Endothelial cell of umbilical vein (primary cell): Measurements from ENCODE around the gene AURKB. TPM values are rescaled to one million over a fixed set of nuclear protein-coding genes. Genes with fewer than 3 reads are reported as not detected.

ENCODE experiments used
- BruUV-seq: library from RNA; stranded (reverse); fragments of 400-500 nt; replicated peaks from 2 replicates; lab custom pipeline; 2021; lab: Mats Ljungman, UMichigan
- CTCF ChIA-PET: fragments of 300-600, 350-600 bp; sonication (Branson Sonifier 250); formaldehyde crosslinking; loops from one replicate; lab custom pipeline; 2021; ENCODE audit warnings: antibody characterized with exemption, inconsistent platforms; lab: Charles Lee
- POLR2A ChIA-PET: fragments of 300-600, 350-600 bp; sonication (Branson Sonifier 250); formaldehyde crosslinking; loops from one replicate; lab custom pipeline; 2021; ENCODE audit warnings: antibody characterized with exemption, inconsistent platforms; lab: Charles Lee
- DNase-seq: peaks from one replicate; pipeline ENCODE4 v3.0.0-alpha.2; 2011; ENCODE audit warnings: low read depth, low spot score
- FAIRE-seq: peaks from 2 replicates; lab custom pipeline; 2011; peaks lifted over from hg19 to GRCh38; lab: Jason Lieb, UNC
- H2AFZ ChIP-seq: 2 replicates; pipeline ENCODE4 v1.6.0; 2012; ENCODE audit warnings: low read depth, low read length, control low read depth, inconsistent platforms
- H3K27ac ChIP-seq: 2 replicates; pipeline ENCODE4 v1.5.1; 2011; ENCODE audit warnings: low read depth, mild to moderate bottlenecking, control low read depth, low read length, moderate library complexity; ENCODE audit not compliant: insufficient read depth
- H3K27me3 ChIP-seq, 2 experiments: 2 replicates each; pipeline versions ENCODE4 v1.6.0 to v1.6.1; 2011; ENCODE audit warnings: low read length in 2 of 2, mixed read lengths in 1 of 2; ENCODE audit not compliant: control insufficient read depth in 2 of 2, insufficient read depth in 2 of 2
- H3K36me3 ChIP-seq, 2 experiments: 2 replicates in 1 of 2; 3 replicates in 1 of 2; pipeline ENCODE4 v1.5.1; 2011; ENCODE audit warnings: low read length in 2 of 2, mild to moderate bottlenecking in 1 of 2, moderate library complexity in 1 of 2; ENCODE audit not compliant: control insufficient read depth in 2 of 2, insufficient read depth in 2 of 2; ENCODE audit errors: extremely low read depth in 1 of 2
- H3K4me1 ChIP-seq: 3 replicates; pipeline ENCODE4 v1.5.1; 2011; ENCODE audit warnings: mild to moderate bottlenecking, low read length; ENCODE audit not compliant: control insufficient read depth, insufficient read depth; ENCODE audit errors: extremely low read depth
- H3K4me2 ChIP-seq: 2 replicates; pipeline ENCODE4 v1.6.1; 2011; ENCODE audit warnings: low read length, control low read depth, mixed read lengths; ENCODE audit not compliant: insufficient read depth
- H3K4me3 ChIP-seq, 3 experiments: fragments of 200-600 bp in 1 of 3; sonication (generic), shearing (Covaris generic) in 1 of 3; replicated peaks in 1 of 3; 2 replicates each; pipeline ENCODE4 v1.5.1; 2011 to 2016; ENCODE audit warnings: control low read depth in 3 of 3, low read length in 3 of 3, mild to moderate bottlenecking in 2 of 3, inconsistent platforms in 1 of 3, low read depth in 1 of 3, moderate library complexity in 1 of 3; ENCODE audit not compliant: insufficient read depth in 1 of 3
- H3K79me2 ChIP-seq: 2 replicates; pipeline ENCODE4 v1.6.0; 2012; ENCODE audit warnings: low read length, inconsistent platforms; ENCODE audit not compliant: control insufficient read depth, insufficient read depth
- H3K9ac ChIP-seq: replicated peaks from 2 replicates; pipeline ENCODE3; 2011; ENCODE audit warnings: low read length, control low read depth; ENCODE audit not compliant: insufficient read depth; ENCODE audit errors: extremely low read depth
- H3K9me1 ChIP-seq: replicated peaks from 3 replicates; pipeline ENCODE4 v1.6.0; 2011; ENCODE audit warnings: mild to moderate bottlenecking, low read length; ENCODE audit not compliant: control insufficient read depth, insufficient read depth; ENCODE audit errors: extremely low read depth
- H3K9me3 ChIP-seq: replicated peaks from 2 replicates; pipeline ENCODE4 v1.5.1; 2012; ENCODE audit warnings: low read length, inconsistent platforms; ENCODE audit not compliant: control insufficient read depth, insufficient read depth
- H4K20me1 ChIP-seq: replicated peaks from 2 replicates; pipeline ENCODE3; 2011; ENCODE audit warnings: mild to moderate bottlenecking, low read length; ENCODE audit not compliant: control insufficient read depth, insufficient read depth; ENCODE audit errors: extremely low read depth
- CTCF ChIP-seq, 2 donors: IDR thresholded peaks; 1 replicate in 1 of 2; 2 replicates in 1 of 2; pipeline ENCODE4 v1.5.1; 2011; ENCODE audit warnings: low read length in 2 of 2, mild to moderate bottlenecking in 2 of 2, moderate library complexity in 2 of 2, control low read depth in 1 of 2, inconsistent platforms in 1 of 2, low read depth in 1 of 2; ENCODE audit not compliant: insufficient read depth in 1 of 2; ENCODE audit errors: extremely low read depth in 1 of 2
- EZH2 ChIP-seq: IDR thresholded peaks from 2 replicates; pipeline ENCODE4 v1.6.1; 2012; ENCODE audit warnings: borderline replicate concordance, low read depth, mild to moderate bottlenecking, moderate library complexity, low read length, inconsistent platforms; ENCODE audit not compliant: severe bottlenecking
- FOS ChIP-seq: IDR thresholded peaks from 2 replicates; pipeline ENCODE4 v1.6.1; 2011; ENCODE audit warnings: mild to moderate bottlenecking, low read length, moderate library complexity, borderline replicate concordance; ENCODE audit not compliant: insufficient read depth
- GATA2 ChIP-seq: IDR thresholded peaks from 2 replicates; pipeline ENCODE4 v1.7.0; 2011; ENCODE audit warnings: low read depth, mild to moderate bottlenecking, moderate library complexity, mixed read lengths, low read length; ENCODE audit not compliant: insufficient read length, insufficient read depth
- JUN ChIP-seq: IDR thresholded peaks from 2 replicates; pipeline ENCODE4 v1.6.1; 2011; ENCODE audit warnings: borderline replicate concordance, low read depth; ENCODE audit not compliant: insufficient read length, insufficient read depth
- MAX ChIP-seq: IDR thresholded peaks from 2 replicates; pipeline ENCODE4 v1.6.1; 2011; ENCODE audit not compliant: insufficient read depth, insufficient read length
- MYC ChIP-seq: IDR thresholded peaks from one replicate; pipeline ENCODE4 v1.6.1; 2011; ENCODE audit warnings: mild to moderate bottlenecking, low read depth, low read length
- POLR2A ChIP-seq: IDR thresholded peaks from 2 replicates; pipeline ENCODE4 v1.6.1; 2012; ENCODE audit warnings: low read depth, mild to moderate bottlenecking, control low read depth, low read length
- POLR2AphosphoS5 ChIP-seq: IDR thresholded peaks from 2 replicates; pipeline ENCODE4 v1.6.1; 2012; ENCODE audit warnings: low read depth, mild to moderate bottlenecking, control low read depth, low read length, moderate library complexity; ENCODE audit not compliant: insufficient read depth
- dilution Hi-C: fragments of 300-500 bp; cut with MboI; formaldehyde crosslinking; loops from one replicate; pipeline ENCODE4 v1.15.0; 2019; ENCODE audit warnings: low sequenced_read_pairs; ENCODE audit not compliant: extremely low pct_ligation_motif_present
- intact Hi-C: fragments of 100-400 bp; cut with micrococcal nuclease; formaldehyde crosslinking; loops from one replicate; pipeline ENCODE4 v1.10.0; 2022
- polyA plus RNA-seq, 4 experiments: library from polyadenylated mRNA; depleted of rRNA in 3 of 4; stranded (reverse) in 3 of 4; unstranded in 1 of 4; fragments of >200 nt; gene quantifications; 2 replicates each; pipeline versions ENCODE4 v1.2.1 to v1.2.3, GENCODE V29; 2011 to 2012; ENCODE audit warnings: missing spikeins in 1 of 4
- total RNA-seq: library from RNA; stranded (reverse); gene quantifications from 2 replicates; pipeline ENCODE4 v1.2.3, GENCODE V29; 2021

AURKB gene
- total and polyA plus RNA-seq, 2 donors (not counting 3 experiments of a cell fraction or from before 2014, with no cell fraction given): 67.8 to 107 TPM

GRCh38 chr17:8176998-8177731, 33.2 kb downstream of the AURKB start:
- H4K20me1 ChIP-seq: no peaks in the 10 kb centered on the region

More at GRCh38 chr17:8176998-8177731, 33.2 kb downstream of the AURKB start:
- H3K9ac ChIP-seq: peak overlapping the region; percentile 69
- H3K27me3 ChIP-seq: no peaks in the 10 kb centered on the region
- no peaks in the 10 kb centered on the region for H3K36me3 ChIP-seq
- H3K4me3 ChIP-seq: peak overlapping the region in 1 of 3 experiments; percentile 61
- ChIA-PET CTCF (interaction anchor here (1.1 to 1.4 kb wide), 2 partner anchors 8 to 10 kb away, joined by 3 read pairs; no protein-coding TSS in a partner anchor), POLR2A (no interaction called here)
- DNase-seq (no peak), FAIRE-seq (no peak)
- no TSS peak for BruUV-seq
- dilution Hi-C loops: no loop called here
- H3K4me1 ChIP-seq: peaks cover 23% of the 10 kb centered on the region
- H3K27ac ChIP-seq: no peak overlapping the region
- no peaks in the 10 kb centered on the region for H3K9me3 ChIP-seq
- intact Hi-C loops: no loop called here
- H3K4me2 ChIP-seq: peak overlapping the region; percentile 64
- no peaks in the 10 kb centered on the region for H3K79me2 ChIP-seq
- peak overlapping the region; percentile 91 for H2AFZ ChIP-seq
- TF ChIP-seq POLR2A: no peak
- no peak for TF ChIP-seq CTCF (IDR thresholded peaks at IDR 0.05; ENCODE audit: extremely low read depth in 1 of 2, insufficient read depth in 1 of 2, low read depth in 1 of 2, low read length in 2 of 2)
- TF ChIP-seq MYC: no peak
- TF ChIP-seq EZH2: no peak
- no peak for TF ChIP-seq FOS
- TF ChIP-seq POLR2AphosphoS5: no peak
- no peak for TF ChIP-seq JUN
- no peak for TF ChIP-seq MAX
- TF ChIP-seq GATA2: no peak
- no peaks in the 10 kb centered on the region for H3K9me1 ChIP-seq
